HepG2 (cell line): ENCODE measurements around the gene NEU1. TPM values are rescaled to one million over a fixed set of nuclear protein-coding genes. Genes with fewer than 3 reads are reported as not detected.

Experiments
- DNMT1 ChIP-seq: sonication (generic); formaldehyde crosslinking; IDR thresholded peaks from 2 replicates; pipeline ENCODE4 v1.5.1; 2020; ENCODE audit warnings: mild to moderate bottlenecking, missing genetic modification reagents
- EHMT2 ChIP-seq: fragments of 200-600 bp; sonication (generic); IDR thresholded peaks from 2 replicates; pipeline ENCODE4 v1.7.0; 2017; ENCODE audit warnings: antibody characterized with exemption, low read depth, low read length, borderline replicate concordance
- FOSL1 ChIP-seq: sonication (generic); formaldehyde crosslinking; IDR thresholded peaks from 2 replicates; pipeline ENCODE4 v1.9.0; 2021; ENCODE audit warnings: missing genetic modification reagents, borderline replicate concordance
- JUND ChIP-seq: sonication (generic); formaldehyde crosslinking; IDR thresholded peaks from 2 replicates; pipeline ENCODE4 v1.8.0; 2022; ENCODE audit warnings: mild to moderate bottlenecking, missing genetic modification reagents
- PTBP1 ChIP-seq: fragments of 200-400 bp; formaldehyde crosslinking; IDR thresholded peaks from 2 replicates; pipeline ENCODE4 v1.6.1; 2018; ENCODE audit warnings: low read length, low read depth; ENCODE audit not compliant: poor library complexity, severe bottlenecking
- TCF7 ChIP-seq: sonication (generic); IDR thresholded peaks from 2 replicates; pipeline ENCODE4 v1.6.1; 2016; ENCODE audit warnings: antibody characterized with exemption, low read depth
- YY1 ChIP-seq: IDR thresholded peaks from 2 replicates; pipeline ENCODE4 v1.6.1; 2011; ENCODE audit warnings: low read length, low read depth, moderate library complexity, mild to moderate bottlenecking; ENCODE audit not compliant: insufficient read depth, insufficient replicate concordance
- ZC3H4 ChIP-seq: sonication (generic); formaldehyde crosslinking; IDR thresholded peaks from 2 replicates; pipeline ENCODE4 v1.4.0; 2020; ENCODE audit warnings: missing genetic modification reagents, borderline replicate concordance
- ZNF251 ChIP-seq: sonication (generic); formaldehyde crosslinking; IDR thresholded peaks from 2 replicates; pipeline ENCODE4 v1.9.0; 2021; ENCODE audit warnings: mild to moderate bottlenecking, missing genetic modification reagents
- ZNF496 ChIP-seq: sonication (generic); formaldehyde crosslinking; IDR thresholded peaks from 2 replicates; pipeline ENCODE4 v1.8.1; 2023; ENCODE audit warnings: mild to moderate bottlenecking, moderate library complexity, missing genetic modification reagents; ENCODE audit not compliant: insufficient replicate concordance
- ZNF549 ChIP-seq: sonication (generic); formaldehyde crosslinking; IDR thresholded peaks from 2 replicates; pipeline ENCODE4 v1.5.0; 2020; ENCODE audit warnings: missing genetic modification reagents
- ZNF564 ChIP-seq: sonication (generic); formaldehyde crosslinking; IDR thresholded peaks from 2 replicates; pipeline ENCODE4 v1.8.1; 2023; ENCODE audit warnings: mild to moderate bottlenecking, missing genetic modification reagents
- ZNF672 ChIP-seq: sonication (generic); formaldehyde crosslinking; IDR thresholded peaks from 2 replicates; pipeline ENCODE4 v1.8.1; 2022; ENCODE audit warnings: missing genetic modification reagents
- ZNF737 ChIP-seq: sonication (generic); formaldehyde crosslinking; IDR thresholded peaks from 2 replicates; pipeline ENCODE4 v1.5.0; 2020; ENCODE audit warnings: missing genetic modification reagents, mild to moderate bottlenecking, borderline replicate concordance
- polyA plus RNA-seq, 8 experiments: library from polyadenylated mRNA; depleted of rRNA in 3 of 8; stranded (reverse) in 7 of 8; unstranded in 1 of 8; fragments of >200 nt; fragmentation: Illumina TruSeq in 4 of 8; extraction: Trizol in 4 of 8; gene quantifications; 2 replicates each; pipeline versions ENCODE4 v1.2.1 to v1.2.3, GENCODE V29; 2011 to 2016; ENCODE audit warnings: low read depth in 4 of 8, missing spikeins in 1 of 8, mixed read lengths in 1 of 8; ENCODE audit not compliant: insufficient read depth in 1 of 8
- total RNA-seq, 5 experiments: library from RNA; depleted of rRNA; stranded (reverse); fragments of >200 nt; fragmentation: Illumina TruSeq; extraction: Trizol; gene quantifications; 2 replicates each; pipeline ENCODE4 v1.2.3, GENCODE V29; 2016; ENCODE audit warnings: low read depth in 1 of 5
- TF ChIP-seq, protein P1 (sequence below): sonication (generic); formaldehyde crosslinking; IDR thresholded peaks from 2 replicates; pipeline ENCODE4 v1.5.1; 2020; ENCODE audit warnings: missing genetic modification reagents, mild to moderate bottlenecking, borderline replicate concordance
- TF ChIP-seq, protein P2 (sequence below): sonication (generic); formaldehyde crosslinking; IDR thresholded peaks from 2 replicates; pipeline ENCODE4 v1.9.0; 2021; ENCODE audit warnings: missing genetic modification reagents, mild to moderate bottlenecking, borderline replicate concordance
- TF ChIP-seq, protein P3 (sequence below): sonication (generic); formaldehyde crosslinking; IDR thresholded peaks from 2 replicates; pipeline ENCODE4 v1.4.0; 2020; ENCODE audit warnings: missing genetic modification reagents; ENCODE audit errors: not compliant biosample characterization
- TF ChIP-seq, protein P4 (sequence below): sonication (generic); formaldehyde crosslinking; IDR thresholded peaks from 2 replicates; pipeline ENCODE4 v1.5.1; 2020; ENCODE audit warnings: mild to moderate bottlenecking, missing genetic modification reagents, moderate library complexity
- TF ChIP-seq, protein P5 (sequence below): sonication (generic); formaldehyde crosslinking; IDR thresholded peaks from 2 replicates; pipeline ENCODE4 v1.8.1; 2023; ENCODE audit warnings: mild to moderate bottlenecking, missing genetic modification reagents

Gene NEU1
- total and polyA plus RNA-seq, 2 of the 13 experiments (the other 11 are each of a cell fraction or from before 2014, with no cell fraction given), result 215 to 297 TPM

DNA sequence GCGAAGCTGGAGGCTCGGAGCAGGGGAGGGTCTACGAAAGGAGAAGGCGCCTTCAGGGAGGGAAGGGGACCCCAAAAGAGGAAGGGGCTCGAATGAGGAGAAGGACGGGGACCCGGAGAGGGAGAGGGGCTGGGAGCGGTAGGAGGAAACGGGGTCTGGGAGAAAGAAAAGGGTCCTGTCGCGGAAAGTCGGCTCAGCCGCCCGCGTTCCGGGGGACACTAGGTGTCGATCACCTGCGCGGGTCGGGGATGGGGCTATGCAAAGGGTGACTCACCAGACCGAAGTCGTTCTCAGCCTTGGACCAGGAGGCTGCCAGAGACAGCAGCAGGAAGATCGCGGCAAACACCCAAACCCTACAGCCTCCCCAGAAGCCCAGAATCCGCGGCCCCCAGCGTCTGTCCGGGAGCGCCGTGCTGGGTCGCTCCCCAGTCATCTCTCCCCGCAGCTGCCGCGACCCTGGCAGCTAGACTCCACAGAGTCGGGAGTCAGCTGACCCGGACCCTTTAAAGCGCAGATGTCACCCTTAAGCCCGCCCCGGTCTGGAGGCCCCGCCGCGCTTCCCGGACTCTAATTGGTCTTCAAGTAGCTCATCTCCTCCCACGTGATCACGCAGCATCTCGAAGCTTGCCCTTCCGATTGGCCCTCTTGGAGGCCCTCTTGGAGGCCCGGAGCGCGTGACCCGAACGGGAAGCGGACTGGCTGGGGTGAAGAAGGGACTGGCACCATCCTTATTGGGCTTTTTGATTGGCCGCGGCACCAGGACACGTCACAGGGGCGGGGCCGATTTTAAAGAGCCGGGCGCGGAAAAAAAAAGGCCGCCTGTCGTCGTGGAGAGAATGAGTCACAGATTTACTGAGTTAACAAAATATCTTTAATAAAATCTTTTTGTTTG lies at the start of gene NEU1 (continued):
- TF ChIP-seq, protein P1, sequence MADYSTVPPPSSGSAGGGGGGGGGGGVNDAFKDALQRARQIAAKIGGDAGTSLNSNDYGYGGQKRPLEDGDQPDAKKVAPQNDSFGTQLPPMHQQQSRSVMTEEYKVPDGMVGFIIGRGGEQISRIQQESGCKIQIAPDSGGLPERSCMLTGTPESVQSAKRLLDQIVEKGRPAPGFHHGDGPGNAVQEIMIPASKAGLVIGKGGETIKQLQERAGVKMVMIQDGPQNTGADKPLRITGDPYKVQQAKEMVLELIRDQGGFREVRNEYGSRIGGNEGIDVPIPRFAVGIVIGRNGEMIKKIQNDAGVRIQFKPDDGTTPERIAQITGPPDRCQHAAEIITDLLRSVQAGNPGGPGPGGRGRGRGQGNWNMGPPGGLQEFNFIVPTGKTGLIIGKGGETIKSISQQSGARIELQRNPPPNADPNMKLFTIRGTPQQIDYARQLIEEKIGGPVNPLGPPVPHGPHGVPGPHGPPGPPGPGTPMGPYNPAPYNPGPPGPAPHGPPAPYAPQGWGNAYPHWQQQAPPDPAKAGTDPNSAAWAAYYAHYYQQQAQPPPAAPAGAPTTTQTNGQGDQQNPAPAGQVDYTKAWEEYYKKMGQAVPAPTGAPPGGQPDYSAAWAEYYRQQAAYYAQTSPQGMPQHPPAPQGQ (CRISPR knock-in tag), result peak; percentile 84; the same call in 1 of the 2 replicates
- TF ChIP-seq EHMT2, result no peak
- TF ChIP-seq ZNF737 (CRISPR knock-in tag), result no peak; the same call in none of the 2 replicates
- TF ChIP-seq, protein P2, sequence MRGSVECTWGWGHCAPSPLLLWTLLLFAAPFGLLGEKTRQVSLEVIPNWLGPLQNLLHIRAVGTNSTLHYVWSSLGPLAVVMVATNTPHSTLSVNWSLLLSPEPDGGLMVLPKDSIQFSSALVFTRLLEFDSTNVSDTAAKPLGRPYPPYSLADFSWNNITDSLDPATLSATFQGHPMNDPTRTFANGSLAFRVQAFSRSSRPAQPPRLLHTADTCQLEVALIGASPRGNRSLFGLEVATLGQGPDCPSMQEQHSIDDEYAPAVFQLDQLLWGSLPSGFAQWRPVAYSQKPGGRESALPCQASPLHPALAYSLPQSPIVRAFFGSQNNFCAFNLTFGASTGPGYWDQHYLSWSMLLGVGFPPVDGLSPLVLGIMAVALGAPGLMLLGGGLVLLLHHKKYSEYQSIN (CRISPR knock-in tag), result no peak
- TF ChIP-seq, protein P3, sequence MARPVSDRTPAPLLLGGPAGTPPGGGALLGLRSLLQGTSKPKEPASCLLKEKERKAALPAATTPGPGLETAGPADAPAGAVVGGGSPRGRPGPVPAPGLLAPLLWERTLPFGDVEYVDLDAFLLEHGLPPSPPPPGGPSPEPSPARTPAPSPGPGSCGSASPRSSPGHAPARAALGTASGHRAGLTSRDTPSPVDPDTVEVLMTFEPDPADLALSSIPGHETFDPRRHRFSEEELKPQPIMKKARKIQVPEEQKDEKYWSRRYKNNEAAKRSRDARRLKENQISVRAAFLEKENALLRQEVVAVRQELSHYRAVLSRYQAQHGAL, result peak; percentile 32
- TF ChIP-seq YY1, result no peak
- no peak for TF ChIP-seq ZNF672 (CRISPR knock-in tag)
- TF ChIP-seq PTBP1, result peak; percentile 28
- TF ChIP-seq FOSL1 (CRISPR knock-in tag), result no peak
- TF ChIP-seq, protein P4, sequence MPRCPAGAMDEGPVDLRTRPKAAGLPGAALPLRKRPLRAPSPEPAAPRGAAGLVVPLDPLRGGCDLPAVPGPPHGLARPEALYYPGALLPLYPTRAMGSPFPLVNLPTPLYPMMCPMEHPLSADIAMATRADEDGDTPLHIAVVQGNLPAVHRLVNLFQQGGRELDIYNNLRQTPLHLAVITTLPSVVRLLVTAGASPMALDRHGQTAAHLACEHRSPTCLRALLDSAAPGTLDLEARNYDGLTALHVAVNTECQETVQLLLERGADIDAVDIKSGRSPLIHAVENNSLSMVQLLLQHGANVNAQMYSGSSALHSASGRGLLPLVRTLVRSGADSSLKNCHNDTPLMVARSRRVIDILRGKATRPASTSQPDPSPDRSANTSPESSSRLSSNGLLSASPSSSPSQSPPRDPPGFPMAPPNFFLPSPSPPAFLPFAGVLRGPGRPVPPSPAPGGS (CRISPR knock-in tag), result peak; percentile 67
- TF ChIP-seq JUND, result no peak
- no peak for TF ChIP-seq ZNF496 (CRISPR knock-in tag)
- peak; percentile 88; the same call in 1 of the 2 replicates for TF ChIP-seq DNMT1 (CRISPR knock-in tag)
- no peak for TF ChIP-seq TCF7
- peak; percentile 70; the same call in 1 of the 2 replicates for TF ChIP-seq ZNF549
- TF ChIP-seq, protein P5, sequence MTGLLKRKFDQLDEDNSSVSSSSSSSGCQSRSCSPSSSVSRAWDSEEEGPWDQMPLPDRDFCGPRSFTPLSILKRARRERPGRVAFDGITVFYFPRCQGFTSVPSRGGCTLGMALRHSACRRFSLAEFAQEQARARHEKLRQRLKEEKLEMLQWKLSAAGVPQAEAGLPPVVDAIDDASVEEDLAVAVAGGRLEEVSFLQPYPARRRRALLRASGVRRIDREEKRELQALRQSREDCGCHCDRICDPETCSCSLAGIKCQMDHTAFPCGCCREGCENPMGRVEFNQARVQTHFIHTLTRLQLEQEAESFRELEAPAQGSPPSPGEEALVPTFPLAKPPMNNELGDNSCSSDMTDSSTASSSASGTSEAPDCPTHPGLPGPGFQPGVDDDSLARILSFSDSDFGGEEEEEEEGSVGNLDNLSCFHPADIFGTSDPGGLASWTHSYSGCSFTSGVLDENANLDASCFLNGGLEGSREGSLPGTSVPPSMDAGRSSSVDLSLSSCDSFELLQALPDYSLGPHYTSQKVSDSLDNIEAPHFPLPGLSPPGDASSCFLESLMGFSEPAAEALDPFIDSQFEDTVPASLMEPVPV (CRISPR knock-in tag), result no peak; the same call in 1 of the 2 replicates
- TF ChIP-seq ZNF251, result no peak
- 0 out of 2 replicates have a peak, but pooled peaks have one; percentile 7 for TF ChIP-seq ZNF564
- no peak for TF ChIP-seq ZC3H4 (CRISPR knock-in tag)
